Measurements from ENCODE around the gene BAZ2B. TPM values are rescaled to one million over a fixed set of nuclear protein-coding genes. Genes with fewer than 3 reads are reported as not detected.

The BAZ2B gene
- total and polyA plus RNA-seq, 2 of the 13 experiments (the other 11 are each of a cell fraction or from before 2014, with no cell fraction given): 14.0 to 15.1 TPM

- TF ChIP-seq ZNF687 (CRISPR knock-in tag; IDR thresholded peaks at IDR 0.05) (peak; percentile 73), ZNF572 (CRISPR knock-in tag; IDR thresholded peaks at IDR 0.05) (0 out of 2 replicates have a peak, but pooled peaks have one; percentile 36), ZMYM2 (CRISPR knock-in tag; IDR thresholded peaks at IDR 0.05) (0 out of 2 replicates have a peak, but pooled peaks have one; percentile 4), ZNF567 (CRISPR knock-in tag; IDR thresholded peaks at IDR 0.05; ENCODE audit: borderline replicate concordance) (no peak), CREB1 (IDR thresholded peaks at IDR 0.05) (no peak), CREB1 (CRISPR knock-in tag; IDR thresholded peaks at IDR 0.05) (0 out of 2 replicates have a peak, but pooled peaks have one; percentile 27), ZNF597 (CRISPR knock-in tag; IDR thresholded peaks at IDR 0.05) (no peak), LCORL (IDR thresholded peaks at IDR 0.05) (no peak), LCORL (CRISPR knock-in tag; IDR thresholded peaks at IDR 0.05) (no peak), ZNF879 (CRISPR knock-in tag; IDR thresholded peaks at IDR 0.05) (0 out of 2 replicates have a peak, but pooled peaks have one; percentile 90), THAP9 (CRISPR knock-in tag; IDR thresholded peaks at IDR 0.05; ENCODE audit: borderline replicate concordance) (peak; percentile 22; the same call in 1 of the 2 replicates), SIN3A (IDR thresholded peaks at IDR 0.05; ENCODE audit: borderline replicate concordance, low read depth, low read length) (peak; percentile 9; the same call in 1 of the 2 replicates), ZNF225 (CRISPR knock-in tag; IDR thresholded peaks at IDR 0.05) (no peak; the same call in 1 of the 2 replicates), MAF1 (CRISPR knock-in tag; IDR thresholded peaks at IDR 0.05; ENCODE audit: borderline replicate concordance) (peak; percentile 47; the same call in 1 of the 2 replicates), ZNF232 (CRISPR knock-in tag; IDR thresholded peaks at IDR 0.05; ENCODE audit: borderline replicate concordance) (no peak; the same call in 1 of the 2 replicates), RAD21 (CRISPR knock-in tag; IDR thresholded peaks at IDR 0.05) (peak; percentile 49; the same call in 1 of the 2 replicates), TFE3 (CRISPR knock-in tag; IDR thresholded peaks at IDR 0.05) (no peak; the same call in 1 of the 2 replicates), DNMT1 (CRISPR knock-in tag; IDR thresholded peaks at IDR 0.05) (no peak), SP140L (CRISPR knock-in tag; IDR thresholded peaks at IDR 0.05; ENCODE audit: borderline replicate concordance) (peak; percentile 16; the same call in 1 of the 2 replicates), NFYC (CRISPR knock-in tag; IDR thresholded peaks at IDR 0.05) (no peak; the same call in 1 of the 2 replicates)
Measured at GRCh38 chr2:159286709-159287441, 329.5 kb downstream of the BAZ2B start (continued).
